ENCODE data around the gene TLR7. TPM values are rescaled to one million over a fixed set of nuclear protein-coding genes. Genes with fewer than 3 reads are reported as not detected.

TLR7 gene
- total and polyA plus RNA-seq, 10 of the 15 experiments (the other 5 are each of a cell fraction or from before 2014, with no cell fraction given): 12.0 to 44.4 (median 22.6) TPM

DNA sequence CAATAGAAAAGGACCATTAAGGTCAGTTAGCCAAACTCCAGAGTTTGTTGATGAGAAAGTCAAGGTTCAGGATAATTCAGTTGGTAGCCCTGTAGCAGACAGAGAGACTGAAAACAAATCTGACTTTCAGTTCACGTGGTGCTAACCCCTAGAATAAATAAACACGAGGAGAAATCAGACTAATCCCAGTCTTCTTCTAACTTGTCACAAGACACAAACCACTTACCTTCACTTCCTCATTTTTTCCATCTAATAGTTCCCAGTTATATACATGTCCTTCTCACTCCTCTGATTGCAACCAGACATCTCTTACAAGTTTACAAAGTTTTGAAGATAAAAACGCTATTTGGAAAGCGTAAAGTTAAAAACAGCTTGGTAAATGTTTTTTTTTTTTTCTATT is 7.7 kb downstream of the TLR7 start (continued):
- TF ChIP-seq, protein P1, sequence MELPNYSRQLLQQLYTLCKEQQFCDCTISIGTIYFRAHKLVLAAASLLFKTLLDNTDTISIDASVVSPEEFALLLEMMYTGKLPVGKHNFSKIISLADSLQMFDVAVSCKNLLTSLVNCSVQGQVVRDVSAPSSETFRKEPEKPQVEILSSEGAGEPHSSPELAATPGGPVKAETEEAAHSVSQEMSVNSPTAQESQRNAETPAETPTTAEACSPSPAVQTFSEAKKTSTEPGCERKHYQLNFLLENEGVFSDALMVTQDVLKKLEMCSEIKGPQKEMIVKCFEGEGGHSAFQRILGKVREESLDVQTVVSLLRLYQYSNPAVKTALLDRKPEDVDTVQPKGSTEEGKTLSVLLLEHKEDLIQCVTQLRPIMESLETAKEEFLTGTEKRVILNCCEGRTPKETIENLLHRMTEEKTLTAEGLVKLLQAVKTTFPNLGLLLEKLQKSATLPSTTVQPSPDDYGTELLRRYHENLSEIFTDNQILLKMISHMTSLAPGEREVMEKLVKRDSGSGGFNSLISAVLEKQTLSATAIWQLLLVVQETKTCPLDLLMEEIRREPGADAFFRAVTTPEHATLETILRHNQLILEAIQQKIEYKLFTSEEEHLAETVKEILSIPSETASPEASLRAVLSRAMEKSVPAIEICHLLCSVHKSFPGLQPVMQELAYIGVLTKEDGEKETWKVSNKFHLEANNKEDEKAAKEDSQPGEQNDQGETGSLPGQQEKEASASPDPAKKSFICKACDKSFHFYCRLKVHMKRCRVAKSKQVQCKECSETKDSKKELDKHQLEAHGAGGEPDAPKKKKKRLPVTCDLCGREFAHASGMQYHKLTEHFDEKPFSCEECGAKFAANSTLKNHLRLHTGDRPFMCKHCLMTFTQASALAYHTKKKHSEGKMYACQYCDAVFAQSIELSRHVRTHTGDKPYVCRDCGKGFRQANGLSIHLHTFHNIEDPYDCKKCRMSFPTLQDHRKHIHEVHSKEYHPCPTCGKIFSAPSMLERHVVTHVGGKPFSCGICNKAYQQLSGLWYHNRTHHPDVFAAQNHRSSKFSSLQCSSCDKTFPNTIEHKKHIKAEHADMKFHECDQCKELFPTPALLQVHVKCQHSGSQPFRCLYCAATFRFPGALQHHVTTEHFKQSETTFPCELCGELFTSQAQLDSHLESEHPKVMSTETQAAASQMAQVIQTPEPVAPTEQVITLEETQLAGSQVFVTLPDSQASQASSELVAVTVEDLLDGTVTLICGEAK (IDR thresholded peaks at IDR 0.05; ENCODE audit: borderline replicate concordance): no peak
- TF ChIP-seq, protein P2, sequence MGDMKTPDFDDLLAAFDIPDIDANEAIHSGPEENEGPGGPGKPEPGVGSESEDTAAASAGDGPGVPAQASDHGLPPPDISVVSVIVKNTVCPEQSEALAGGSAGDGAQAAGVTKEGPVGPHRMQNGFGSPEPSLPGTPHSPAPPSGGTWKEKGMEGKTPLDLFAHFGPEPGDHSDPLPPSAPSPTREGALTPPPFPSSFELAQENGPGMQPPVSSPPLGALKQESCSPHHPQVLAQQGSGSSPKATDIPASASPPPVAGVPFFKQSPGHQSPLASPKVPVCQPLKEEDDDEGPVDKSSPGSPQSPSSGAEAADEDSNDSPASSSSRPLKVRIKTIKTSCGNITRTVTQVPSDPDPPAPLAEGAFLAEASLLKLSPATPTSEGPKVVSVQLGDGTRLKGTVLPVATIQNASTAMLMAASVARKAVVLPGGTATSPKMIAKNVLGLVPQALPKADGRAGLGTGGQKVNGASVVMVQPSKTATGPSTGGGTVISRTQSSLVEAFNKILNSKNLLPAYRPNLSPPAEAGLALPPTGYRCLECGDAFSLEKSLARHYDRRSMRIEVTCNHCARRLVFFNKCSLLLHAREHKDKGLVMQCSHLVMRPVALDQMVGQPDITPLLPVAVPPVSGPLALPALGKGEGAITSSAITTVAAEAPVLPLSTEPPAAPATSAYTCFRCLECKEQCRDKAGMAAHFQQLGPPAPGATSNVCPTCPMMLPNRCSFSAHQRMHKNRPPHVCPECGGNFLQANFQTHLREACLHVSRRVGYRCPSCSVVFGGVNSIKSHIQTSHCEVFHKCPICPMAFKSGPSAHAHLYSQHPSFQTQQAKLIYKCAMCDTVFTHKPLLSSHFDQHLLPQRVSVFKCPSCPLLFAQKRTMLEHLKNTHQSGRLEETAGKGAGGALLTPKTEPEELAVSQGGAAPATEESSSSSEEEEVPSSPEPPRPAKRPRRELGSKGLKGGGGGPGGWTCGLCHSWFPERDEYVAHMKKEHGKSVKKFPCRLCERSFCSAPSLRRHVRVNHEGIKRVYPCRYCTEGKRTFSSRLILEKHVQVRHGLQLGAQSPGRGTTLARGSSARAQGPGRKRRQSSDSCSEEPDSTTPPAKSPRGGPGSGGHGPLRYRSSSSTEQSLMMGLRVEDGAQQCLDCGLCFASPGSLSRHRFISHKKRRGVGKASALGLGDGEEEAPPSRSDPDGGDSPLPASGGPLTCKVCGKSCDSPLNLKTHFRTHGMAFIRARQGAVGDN (IDR thresholded peaks at IDR 0.05): no peak
- TF ChIP-seq POLR2AphosphoS2 (IDR thresholded peaks at IDR 0.05; ENCODE audit: low read depth, low read length): no peak
- TF ChIP-seq CBX5 (IDR thresholded peaks at IDR 0.05; ENCODE audit: low read depth): no peak
- TF ChIP-seq NFXL1 (IDR thresholded peaks at IDR 0.05; ENCODE audit: borderline replicate concordance): no peak
- TF ChIP-seq ZSCAN29 (IDR thresholded peaks at IDR 0.05): no peak
- peak; percentile 44; the same call in 1 of the 2 replicates for TF ChIP-seq RAD51 (IDR thresholded peaks at IDR 0.05)
- no peak for TF ChIP-seq PML (IDR thresholded peaks at IDR 0.05; ENCODE audit: low read length)
- TF ChIP-seq, protein P3, sequence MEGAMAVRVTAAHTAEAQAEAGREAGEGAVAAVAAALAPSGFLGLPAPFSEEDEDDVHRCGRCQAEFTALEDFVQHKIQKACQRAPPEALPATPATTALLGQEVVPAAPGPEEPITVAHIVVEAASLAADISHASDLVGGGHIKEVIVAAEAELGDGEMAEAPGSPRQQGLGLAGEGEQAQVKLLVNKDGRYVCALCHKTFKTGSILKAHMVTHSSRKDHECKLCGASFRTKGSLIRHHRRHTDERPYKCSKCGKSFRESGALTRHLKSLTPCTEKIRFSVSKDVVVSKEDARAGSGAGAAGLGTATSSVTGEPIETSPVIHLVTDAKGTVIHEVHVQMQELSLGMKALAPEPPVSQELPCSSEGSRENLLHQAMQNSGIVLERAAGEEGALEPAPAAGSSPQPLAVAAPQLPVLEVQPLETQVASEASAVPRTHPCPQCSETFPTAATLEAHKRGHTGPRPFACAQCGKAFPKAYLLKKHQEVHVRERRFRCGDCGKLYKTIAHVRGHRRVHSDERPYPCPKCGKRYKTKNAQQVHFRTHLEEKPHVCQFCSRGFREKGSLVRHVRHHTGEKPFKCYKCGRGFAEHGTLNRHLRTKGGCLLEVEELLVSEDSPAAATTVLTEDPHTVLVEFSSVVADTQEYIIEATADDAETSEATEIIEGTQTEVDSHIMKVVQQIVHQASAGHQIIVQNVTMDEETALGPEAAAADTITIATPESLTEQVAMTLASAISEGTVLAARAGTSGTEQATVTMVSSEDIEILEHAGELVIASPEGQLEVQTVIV (IDR thresholded peaks at IDR 0.05; ENCODE audit: borderline replicate concordance, partially characterized antibody): no peak
- TF ChIP-seq, protein P4, sequence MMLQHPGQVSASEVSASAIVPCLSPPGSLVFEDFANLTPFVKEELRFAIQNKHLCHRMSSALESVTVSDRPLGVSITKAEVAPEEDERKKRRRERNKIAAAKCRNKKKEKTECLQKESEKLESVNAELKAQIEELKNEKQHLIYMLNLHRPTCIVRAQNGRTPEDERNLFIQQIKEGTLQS (IDR thresholded peaks at IDR 0.05; ENCODE audit: borderline replicate concordance, extremely low read depth, low read depth, low read length): no peak
- no peak for TF ChIP-seq ZBED1 (IDR thresholded peaks at IDR 0.05; ENCODE audit: borderline replicate concordance)
- no peak for TF ChIP-seq MEF2A (IDR thresholded peaks at IDR 0.05; ENCODE audit: insufficient read depth, low read depth, low read length)
- TF ChIP-seq RUNX3 (IDR thresholded peaks at IDR 0.05; ENCODE audit: low read length): no peak

Measured in GM12878 (cell line).